ENCODE results near the gene THADA. TPM values are rescaled to one million over a fixed set of nuclear protein-coding genes. Genes with fewer than 3 reads are reported as not detected.
"Not testable (repeated sequence)": the region's sequence is repeated elsewhere in the genome, so short reads cannot be mapped to it uniquely, and the experiment has no call there.

THADA gene
- total RNA-seq, 1 donor from 2014 or later, result 51.4 TPM

GRCh38 chr2:43453179-43454170 is 142.4 kb downstream of the THADA start:
- Mint-ChIP-seq H3K27me3 (no peaks in the 10 kb centered on the region), H3K9me3 (peaks cover 8% of the 10 kb centered on the region), H3K27ac (no peak overlapping the region), H3K4me1 (peaks cover 5% of the 10 kb centered on the region), H3K4me3 (no peak overlapping the region), H3K36me3 (ENCODE audit: low read depth) (peaks cover 46% of the 10 kb centered on the region)
- ATAC-seq (ENCODE audit: low read depth) (no peak), DNase-seq (no peak)
- ChIA-PET POLR2A (interaction anchor here (0.6 kb wide), 1 partner anchor 520 kb away, joined by 5 read pairs; no protein-coding TSS in a partner anchor), CTCF (no interaction called here)
- TF ChIP-seq CTCF (IDR thresholded peaks at IDR 0.05), result no peak
- intact Hi-C loops (cut with micrococcal nuclease), result no loop called here

- no peak for ATAC-seq (ENCODE audit: low read depth)
- DNase-seq, result no peak
- CTCF ChIA-PET, result no interaction called here
- intact Hi-C loops (cut with micrococcal nuclease), result no loop called here
- H3K4me3 Mint-ChIP-seq, result no peak overlapping the region
- no peaks in the 10 kb centered on the region for H3K27me3 Mint-ChIP-seq
- H3K9me3 Mint-ChIP-seq, result peaks cover 8% of the 10 kb centered on the region
- TF ChIP-seq CTCF (IDR thresholded peaks at IDR 0.05), result no peak
- POLR2A ChIA-PET, result no interaction called here
- peaks cover 5% of the 10 kb centered on the region for H3K4me1 Mint-ChIP-seq
- peaks cover 45% of the 10 kb centered on the region for H3K36me3 Mint-ChIP-seq (ENCODE audit: low read depth)
- no peak overlapping the region for H3K27ac Mint-ChIP-seq
Measured at GRCh38 chr2:43452318-43452731, 143.5 kb downstream of the THADA start.

GRCh38 chr2:43450617-43451016 is 145.2 kb downstream of the THADA start:
- H3K4me3 Mint-ChIP-seq, result no peak overlapping the region
- intact Hi-C loops (cut with micrococcal nuclease), result no loop called here
- DNase-seq (no peak), ATAC-seq (ENCODE audit: low read depth) (no peak)
- ChIA-PET CTCF (interaction anchor here (0.8 kb wide), 1 partner anchor 13 kb away, joined by 5 read pairs; no protein-coding TSS in a partner anchor), POLR2A (interaction anchor here (0.6 kb wide), 1 partner anchor 284 kb away, joined by 4 read pairs; no protein-coding TSS in a partner anchor)
- H3K36me3 Mint-ChIP-seq (ENCODE audit: low read depth), result peaks cover 58% of the 10 kb centered on the region
- no peak overlapping the region for H3K27ac Mint-ChIP-seq
- H3K4me1 Mint-ChIP-seq, result no peaks in the 10 kb centered on the region
- TF ChIP-seq CTCF (IDR thresholded peaks at IDR 0.05), result no peak
- H3K9me3 Mint-ChIP-seq, result peaks cover 8% of the 10 kb centered on the region
- H3K27me3 Mint-ChIP-seq, result no peaks in the 10 kb centered on the region

- Mint-ChIP-seq H3K27ac (no peak overlapping the region), H3K27me3 (no peaks in the 10 kb centered on the region), H3K4me3 (no peak overlapping the region), H3K9me3 (peaks cover 8% of the 10 kb centered on the region), H3K36me3 (ENCODE audit: low read depth) (peaks cover 70% of the 10 kb centered on the region), H3K4me1 (no peaks in the 10 kb centered on the region)
- no peak for TF ChIP-seq CTCF (IDR thresholded peaks at IDR 0.05)
- ChIA-PET POLR2A (no interaction called here), CTCF (no interaction called here)
- intact Hi-C loops (cut with micrococcal nuclease), result no loop called here
- no peak for ATAC-seq (ENCODE audit: low read depth)
- DNase-seq, result no peak
Measured at GRCh38 chr2:43448822-43449110, 147.1 kb downstream of the THADA start.

- peaks cover 8% of the 10 kb centered on the region for H3K9me3 Mint-ChIP-seq
- no peak overlapping the region for H3K4me3 Mint-ChIP-seq
- H3K27me3 Mint-ChIP-seq, result no peaks in the 10 kb centered on the region
- no peak overlapping the region for H3K27ac Mint-ChIP-seq
- POLR2A ChIA-PET, result no interaction called here
- CTCF ChIA-PET, result no interaction called here
- peaks cover 68% of the 10 kb centered on the region for H3K36me3 Mint-ChIP-seq (ENCODE audit: low read depth)
- ATAC-seq (ENCODE audit: low read depth), result no peak
- H3K4me1 Mint-ChIP-seq, result no peaks in the 10 kb centered on the region
- no peak for DNase-seq
- TF ChIP-seq CTCF (IDR thresholded peaks at IDR 0.05), result no peak
- intact Hi-C loops (cut with micrococcal nuclease), result no loop called here
Measured at GRCh38 chr2:43448011-43448821, 147.6 kb downstream of the THADA start.

- POLR2A ChIA-PET, CTCF ChIA-PET: not testable (repeated sequence)
Measured at GRCh38 chr2:43446755-43447154, 149.1 kb downstream of the THADA start.

More at GRCh38 chr2:43446755-43447154, 149.1 kb downstream of the THADA start:
- intact Hi-C loops (cut with micrococcal nuclease); DNase-seq; H3K4me3 Mint-ChIP-seq; H3K27me3 Mint-ChIP-seq; ATAC-seq (ENCODE audit: low read depth); H3K4me1 Mint-ChIP-seq; H3K27ac Mint-ChIP-seq; H3K9me3 Mint-ChIP-seq: not testable (repeated sequence)
- peaks cover 65% of the 10 kb centered on the region for H3K36me3 Mint-ChIP-seq (ENCODE audit: low read depth)

All from activated B cell treated with CpG ODN at 0.5 μM for 24 hours (primary cell).